Esophagus squamous epithelium (tissue), 4 donors: Measurements from ENCODE around the gene LRRC17.
"Not testable (repeated sequence)": the region's sequence is repeated elsewhere in the genome, so short reads cannot be mapped to it uniquely, and the experiment has no call there.

Experiments used
- POLR2A ChIP-seq, 4 donors: fragments of 450-650 bp; IDR thresholded peaks; one replicate each; pipeline ENCODE4 v1.6.1; 2017; ENCODE audit warnings: antibody characterized with exemption in 4 of 4, mild to moderate bottlenecking in 4 of 4, moderate library complexity in 3 of 4
- TF ChIP-seq, protein P1 (sequence below), 6 experiments: fragments of 450-650 bp in 4 of 6; fragments of 200-600 bp in 2 of 6; sonication (generic) in 2 of 6; IDR thresholded peaks; one replicate each; pipeline ENCODE4 v1.5.1; 2016 to 2019; ENCODE audit warnings: antibody characterized with exemption in 6 of 6, mild to moderate bottlenecking in 4 of 6, moderate library complexity in 4 of 6

DNA sequence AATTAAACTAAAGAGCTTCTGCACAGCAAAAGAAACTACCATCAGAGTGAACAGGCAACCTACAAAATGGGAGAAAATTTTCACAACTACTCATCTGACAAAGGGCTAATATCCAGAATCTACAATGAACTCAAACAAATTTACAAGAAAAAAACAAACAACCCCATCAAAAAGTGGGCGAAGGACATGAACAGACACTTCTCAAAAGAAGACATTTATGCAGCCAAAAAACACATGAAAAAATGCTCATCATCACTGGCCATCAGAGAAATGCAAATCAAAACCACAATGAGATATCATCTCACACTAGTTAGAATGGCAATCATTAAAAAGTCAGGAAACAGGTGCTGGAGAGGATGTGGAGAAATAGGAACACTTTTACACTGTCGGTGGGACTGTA lies 49.2 kb downstream of the LRRC17 start:
- TF ChIP-seq POLR2A (IDR thresholded peaks at IDR 0.05), result not testable (repeated sequence)
- TF ChIP-seq, protein P1, sequence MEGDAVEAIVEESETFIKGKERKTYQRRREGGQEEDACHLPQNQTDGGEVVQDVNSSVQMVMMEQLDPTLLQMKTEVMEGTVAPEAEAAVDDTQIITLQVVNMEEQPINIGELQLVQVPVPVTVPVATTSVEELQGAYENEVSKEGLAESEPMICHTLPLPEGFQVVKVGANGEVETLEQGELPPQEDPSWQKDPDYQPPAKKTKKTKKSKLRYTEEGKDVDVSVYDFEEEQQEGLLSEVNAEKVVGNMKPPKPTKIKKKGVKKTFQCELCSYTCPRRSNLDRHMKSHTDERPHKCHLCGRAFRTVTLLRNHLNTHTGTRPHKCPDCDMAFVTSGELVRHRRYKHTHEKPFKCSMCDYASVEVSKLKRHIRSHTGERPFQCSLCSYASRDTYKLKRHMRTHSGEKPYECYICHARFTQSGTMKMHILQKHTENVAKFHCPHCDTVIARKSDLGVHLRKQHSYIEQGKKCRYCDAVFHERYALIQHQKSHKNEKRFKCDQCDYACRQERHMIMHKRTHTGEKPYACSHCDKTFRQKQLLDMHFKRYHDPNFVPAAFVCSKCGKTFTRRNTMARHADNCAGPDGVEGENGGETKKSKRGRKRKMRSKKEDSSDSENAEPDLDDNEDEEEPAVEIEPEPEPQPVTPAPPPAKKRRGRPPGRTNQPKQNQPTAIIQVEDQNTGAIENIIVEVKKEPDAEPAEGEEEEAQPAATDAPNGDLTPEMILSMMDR (IDR thresholded peaks at IDR 0.05), result not testable (repeated sequence)
